Activated naive CD8-positive, alpha-beta T cell treated with anti-CD3 and anti-CD28 coated beads, Interleukin-2, amount 10 ng/mL, durations not matched to agents 7 days and 5 days (primary cell): ENCODE data around the gene CARD19. TPM values are rescaled to one million over a fixed set of nuclear protein-coding genes. Genes with fewer than 3 reads are reported as not detected.
A peak's percentile ranks its signal among the peaks of the same experiment; 100 is the strongest.

Experiments
- ATAC-seq: fragments of 150-1000 bp; cut with Tn5 transposase; one replicate; pipeline ENCODE4 v1.10.0; 2021; ENCODE audit warnings: low read depth, moderate library complexity
- POLR2A ChIA-PET: fragments of 350-600 bp; sonication (Branson Sonifier 250); formaldehyde crosslinking; loops from one replicate; lab custom pipeline; 2021; ENCODE audit warnings: antibody characterized with exemption; lab: Charles Lee
- DNase-seq: peaks from one replicate; pipeline ENCODE4 v3.0.0; 2021
- H3K27ac Mint-ChIP-seq: one replicate; pipeline ENCODE4 v1.8.0; 2022; ENCODE audit warnings: mild to moderate bottlenecking, mixed read lengths
- H3K27me3 Mint-ChIP-seq: one replicate; pipeline ENCODE4 v1.8.0; 2022; ENCODE audit warnings: mild to moderate bottlenecking, moderate library complexity, mixed read lengths
- H3K36me3 Mint-ChIP-seq: one replicate; pipeline ENCODE4 v1.8.0; 2021; ENCODE audit warnings: mild to moderate bottlenecking, mixed read lengths
- H3K4me1 Mint-ChIP-seq: one replicate; pipeline ENCODE4 v1.8.0; 2021; ENCODE audit warnings: mixed read lengths
- H3K4me3 Mint-ChIP-seq: one replicate; pipeline ENCODE4 v1.8.0; 2022; ENCODE audit warnings: mild to moderate bottlenecking, moderate library complexity, mixed read lengths
- H3K9me3 Mint-ChIP-seq: one replicate; pipeline ENCODE4 v1.8.0; 2021; ENCODE audit warnings: mixed read lengths
- total RNA-seq, 2 experiments: library from RNA; stranded (reverse); gene quantifications; one replicate each; pipeline ENCODE4 v1.2.3, GENCODE V29; 2021

The CARD19 gene
- total RNA-seq, 2 experiments from 2014 or later: 68.1 to 68.2 TPM

DNA sequence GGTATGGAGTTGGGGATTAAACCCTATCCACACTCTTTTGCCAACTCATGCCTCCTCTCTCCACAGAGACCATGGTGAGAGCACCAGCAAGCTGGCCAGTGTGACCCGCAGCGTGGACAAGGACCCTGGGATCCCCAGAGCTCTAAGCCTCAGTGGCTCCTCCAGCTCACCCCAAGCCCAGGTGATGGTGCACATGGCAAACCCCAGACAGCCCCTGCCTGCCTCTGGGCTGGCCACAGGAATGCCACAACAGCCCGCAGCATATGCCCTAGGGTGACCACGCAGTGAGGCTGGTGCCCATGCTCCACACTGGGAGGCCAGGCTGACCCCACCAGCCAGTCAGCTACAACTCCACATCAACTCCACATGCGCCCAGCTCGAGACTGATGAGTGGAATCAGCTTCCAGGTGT, 11.5 kb upstream of the CARD19 start:
- Mint-ChIP-seq H3K27me3 (no peaks in the 10 kb centered on the region), H3K27ac (no peak overlapping the region)
- DNase-seq: no peak

DNA sequence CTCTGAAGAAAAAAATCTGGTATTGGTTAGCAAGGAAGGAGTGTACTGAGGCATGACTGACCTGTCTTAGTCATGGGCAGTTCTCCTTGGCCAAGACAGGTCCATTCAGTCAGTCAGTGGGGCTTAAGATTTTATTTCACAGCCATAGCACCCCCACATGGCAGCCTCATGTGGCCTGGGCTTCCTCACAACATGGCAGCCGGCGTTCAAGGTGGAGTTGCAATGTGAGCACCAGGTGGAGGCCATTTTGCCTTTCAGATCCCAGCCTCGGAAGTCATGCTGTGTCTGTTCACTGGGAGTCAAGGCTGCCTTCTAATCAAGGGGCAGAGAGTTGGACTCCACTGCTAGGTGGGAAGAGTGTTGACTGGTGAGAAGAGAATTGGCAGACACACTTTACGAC, 10.3 kb upstream of the CARD19 start:
- H3K9me3 Mint-ChIP-seq: peaks cover 3% of the 10 kb centered on the region
- no peaks in the 10 kb centered on the region for H3K27me3 Mint-ChIP-seq
- no peak for ATAC-seq
- peaks cover 23% of the 10 kb centered on the region for H3K4me1 Mint-ChIP-seq
- no peak overlapping the region for H3K4me3 Mint-ChIP-seq
- POLR2A ChIA-PET: interaction anchor here (0.9 to 2.0 kb wide), 4 partner anchors 9 to 122 kb away, joined by 4 to 11 read pairs (median 8); partner anchors contain the start of gene CARD19
- peaks cover 57% of the 10 kb centered on the region for H3K36me3 Mint-ChIP-seq
- peak overlapping the region; percentile 30 for H3K27ac Mint-ChIP-seq
- DNase-seq: no peak

More for the DNA sequence above, 11.5 kb upstream of the CARD19 start:
- no peaks in the 10 kb centered on the region for H3K9me3 Mint-ChIP-seq
- peaks cover 54% of the 10 kb centered on the region for H3K36me3 Mint-ChIP-seq
- POLR2A ChIA-PET: interaction anchor here (0.7 to 3.9 kb wide), 6 partner anchors 9 to 120 kb away, joined by 3 to 18 read pairs (median 7); partner anchors contain the start of gene CARD19
- no peak overlapping the region for H3K4me3 Mint-ChIP-seq
- peaks cover 26% of the 10 kb centered on the region for H3K4me1 Mint-ChIP-seq
- ATAC-seq: no peak

DNA sequence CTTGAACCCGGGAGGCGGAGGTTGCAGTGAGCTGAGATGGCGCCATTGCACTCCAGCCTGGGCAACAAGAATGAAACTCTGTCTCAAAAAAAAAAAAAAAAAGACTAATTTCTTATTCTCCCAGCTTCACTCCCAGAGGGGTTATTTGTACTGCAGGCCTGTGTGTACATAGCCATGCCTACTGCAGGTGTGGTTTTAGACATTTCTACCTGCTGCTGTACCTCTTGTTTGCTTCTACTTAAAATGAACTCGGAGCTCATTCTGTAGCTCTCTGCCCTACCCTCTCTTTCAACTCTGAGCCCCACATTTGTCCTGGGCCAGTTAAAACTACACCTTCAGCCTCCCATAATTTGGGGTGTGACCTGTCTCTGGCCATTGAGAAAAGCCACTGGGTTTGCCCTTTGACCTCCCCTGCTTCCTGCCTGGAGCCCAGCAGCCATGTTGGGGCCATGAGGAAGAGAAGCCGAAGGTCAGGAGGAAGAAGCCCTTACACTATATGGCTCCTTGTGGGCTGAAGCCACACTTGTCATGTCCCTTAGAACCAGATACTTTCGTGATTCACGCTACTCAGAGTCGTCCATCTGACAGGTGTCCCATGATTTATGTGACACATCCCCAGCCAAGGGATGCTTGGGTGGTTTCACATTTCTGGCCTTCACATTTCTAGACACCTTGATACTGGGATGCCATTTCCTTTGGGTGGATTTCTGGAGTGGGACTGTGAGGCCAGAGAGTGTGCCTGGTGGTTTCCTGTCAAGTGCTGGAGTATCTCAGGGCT, 9.4 kb upstream of the CARD19 start:
- no peak for DNase-seq
- Mint-ChIP-seq H3K27me3 (no peaks in the 10 kb centered on the region), H3K27ac (no peak overlapping the region), H3K36me3 (peaks cover 60% of the 10 kb centered on the region), H3K9me3 (peaks cover 7% of the 10 kb centered on the region), H3K4me1 (peaks cover 30% of the 10 kb centered on the region), H3K4me3 (no peak overlapping the region)
- POLR2A ChIA-PET: interaction anchor here (1.0 to 1.3 kb wide), 2 partner anchors 9 to 22 kb away, joined by 3 to 5 read pairs; no protein-coding TSS in a partner anchor
- ATAC-seq: no peak

DNA sequence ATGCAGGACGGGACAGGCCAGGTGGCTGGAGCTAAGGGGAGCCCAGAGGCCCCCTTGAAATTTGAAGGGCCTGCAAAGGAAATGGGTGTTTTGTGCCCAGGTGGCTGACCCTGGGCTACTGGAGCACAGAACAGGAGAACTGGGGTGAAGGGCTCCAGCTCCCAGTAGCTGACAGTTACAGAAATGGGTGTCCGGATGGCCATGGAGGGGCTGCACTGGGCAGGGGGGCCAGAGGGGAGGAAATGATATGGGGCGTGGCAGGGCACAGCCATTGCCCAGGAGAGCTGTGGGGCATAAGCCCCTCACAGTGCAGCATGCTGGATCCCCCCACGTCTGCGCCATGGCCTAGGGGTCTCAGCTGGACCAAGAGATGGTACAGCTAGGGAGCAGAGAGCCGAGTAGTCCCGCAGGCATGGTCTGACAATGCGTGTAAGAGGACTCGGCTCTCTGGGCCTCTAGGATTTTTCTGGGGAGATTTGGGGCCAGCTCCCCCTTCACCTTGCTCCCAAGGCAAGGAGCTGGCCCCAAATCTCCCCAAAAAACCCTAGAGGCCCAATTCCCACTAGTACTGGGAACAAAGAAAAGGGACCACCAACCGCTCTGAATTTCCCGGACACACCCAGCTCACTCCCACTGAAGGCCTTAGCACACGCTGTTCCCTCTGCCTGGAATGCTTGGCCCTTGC, 7.9 kb upstream of the CARD19 start:
- H3K36me3 Mint-ChIP-seq: peaks cover 57% of the 10 kb centered on the region
- ATAC-seq: no peak
- no peak for DNase-seq
- peak overlapping the region; percentile 36 for H3K27ac Mint-ChIP-seq
- peaks cover 37% of the 10 kb centered on the region for H3K4me1 Mint-ChIP-seq
- POLR2A ChIA-PET: interaction anchor here (1.4 kb wide), 1 partner anchor 24 kb away, joined by 5 read pairs; no protein-coding TSS in a partner anchor
- H3K9me3 Mint-ChIP-seq: peaks cover 7% of the 10 kb centered on the region
- H3K27me3 Mint-ChIP-seq: no peaks in the 10 kb centered on the region
- H3K4me3 Mint-ChIP-seq: no peak overlapping the region

DNA sequence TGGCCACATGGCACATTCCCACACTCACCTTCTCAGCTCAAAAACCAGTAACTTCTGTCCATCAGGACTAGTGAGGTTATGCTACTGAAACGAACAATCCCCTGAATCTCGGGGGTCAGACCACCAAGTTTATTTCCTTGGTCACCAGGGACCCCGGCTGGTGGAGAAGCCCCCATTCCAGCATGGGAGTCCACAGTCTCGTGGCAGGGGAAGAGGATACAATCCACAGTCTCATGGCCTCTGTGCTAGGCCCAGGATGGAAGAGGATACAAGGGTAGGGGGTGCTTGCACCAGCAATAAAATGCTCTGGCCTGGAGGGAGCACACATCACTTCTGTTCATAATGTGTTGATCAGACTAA, 7.4 kb upstream of the CARD19 start:
- peak; percentile 16 for DNase-seq
- POLR2A ChIA-PET: interaction anchor here (1.2 to 1.4 kb wide), 2 partner anchors 22 to 24 kb away, joined by 4 to 5 read pairs; no protein-coding TSS in a partner anchor
- peaks cover 39% of the 10 kb centered on the region for H3K4me1 Mint-ChIP-seq
- peak overlapping the region; percentile 36 for H3K27ac Mint-ChIP-seq
- peaks cover 7% of the 10 kb centered on the region for H3K9me3 Mint-ChIP-seq
- no peaks in the 10 kb centered on the region for H3K27me3 Mint-ChIP-seq
- H3K4me3 Mint-ChIP-seq: no peak overlapping the region
- ATAC-seq: no peak
- H3K36me3 Mint-ChIP-seq: peaks cover 54% of the 10 kb centered on the region

DNA sequence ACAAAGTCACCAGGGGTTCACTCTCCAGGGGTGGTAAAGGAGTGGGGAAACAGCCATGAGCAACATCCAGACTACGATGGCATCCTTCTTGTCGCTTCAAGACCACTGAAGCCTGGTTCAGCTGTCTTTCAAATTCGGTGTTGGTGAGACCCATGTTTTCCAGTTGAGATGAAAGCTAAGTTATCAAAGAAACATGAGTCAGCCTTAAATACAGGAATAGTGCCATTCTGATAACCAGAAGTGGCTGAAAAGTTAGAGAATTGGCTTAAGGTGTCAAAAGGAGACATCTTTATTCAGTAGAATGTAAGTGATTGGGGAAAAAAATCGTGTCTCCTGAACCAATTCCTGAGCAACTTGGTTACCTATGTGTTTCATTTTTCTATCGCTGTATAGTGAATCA, 7.0 kb upstream of the CARD19 start:
- Mint-ChIP-seq H3K27ac (no peak overlapping the region), H3K4me3 (no peak overlapping the region), H3K9me3 (peaks cover 7% of the 10 kb centered on the region), H3K36me3 (peaks cover 52% of the 10 kb centered on the region), H3K27me3 (no peaks in the 10 kb centered on the region), H3K4me1 (peaks cover 40% of the 10 kb centered on the region)
- DNase-seq (no peak), ATAC-seq (no peak)
- POLR2A ChIA-PET: interaction anchor here (1.1 to 1.2 kb wide), 2 partner anchors 23 to 26 kb away, joined by 3 to 4 read pairs; no protein-coding TSS in a partner anchor

DNA sequence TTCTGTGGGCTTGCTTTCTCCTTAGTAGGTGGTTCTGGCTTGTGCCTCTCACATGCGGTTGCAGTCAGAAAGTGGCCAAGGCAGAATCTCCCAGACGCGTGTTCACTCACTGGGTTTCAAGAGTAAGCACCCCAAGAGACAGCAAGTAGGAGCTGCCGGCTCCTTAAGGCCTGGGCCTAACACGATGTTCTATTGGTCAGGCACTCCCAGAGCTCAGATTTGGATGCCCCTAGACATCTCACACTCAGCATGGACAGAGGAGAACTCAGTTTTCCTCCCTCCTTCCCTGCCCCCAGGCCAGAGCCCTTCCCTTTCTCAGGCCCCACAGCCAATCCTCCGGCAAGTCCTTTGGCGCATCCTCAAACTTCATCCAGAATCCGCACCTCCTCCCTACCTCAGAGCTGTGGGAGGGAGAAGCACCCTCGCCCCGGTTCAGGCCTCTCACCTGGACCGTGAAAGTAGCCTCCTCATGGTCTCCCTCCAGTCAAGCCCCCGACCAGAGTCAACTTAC, 6.5 kb upstream of the CARD19 start:
- ATAC-seq (no peak), DNase-seq (peak; percentile 19)
- H3K27ac Mint-ChIP-seq: peak overlapping the region; percentile 8
- no peaks in the 10 kb centered on the region for H3K27me3 Mint-ChIP-seq
- H3K4me3 Mint-ChIP-seq: no peak overlapping the region
- peaks cover 7% of the 10 kb centered on the region for H3K9me3 Mint-ChIP-seq
- POLR2A ChIA-PET: interaction anchor here (1.1 to 1.2 kb wide), 2 partner anchors 23 to 27 kb away, joined by 3 to 4 read pairs; no protein-coding TSS in a partner anchor
- H3K36me3 Mint-ChIP-seq: peaks cover 52% of the 10 kb centered on the region
- H3K4me1 Mint-ChIP-seq: peaks cover 44% of the 10 kb centered on the region

DNA sequence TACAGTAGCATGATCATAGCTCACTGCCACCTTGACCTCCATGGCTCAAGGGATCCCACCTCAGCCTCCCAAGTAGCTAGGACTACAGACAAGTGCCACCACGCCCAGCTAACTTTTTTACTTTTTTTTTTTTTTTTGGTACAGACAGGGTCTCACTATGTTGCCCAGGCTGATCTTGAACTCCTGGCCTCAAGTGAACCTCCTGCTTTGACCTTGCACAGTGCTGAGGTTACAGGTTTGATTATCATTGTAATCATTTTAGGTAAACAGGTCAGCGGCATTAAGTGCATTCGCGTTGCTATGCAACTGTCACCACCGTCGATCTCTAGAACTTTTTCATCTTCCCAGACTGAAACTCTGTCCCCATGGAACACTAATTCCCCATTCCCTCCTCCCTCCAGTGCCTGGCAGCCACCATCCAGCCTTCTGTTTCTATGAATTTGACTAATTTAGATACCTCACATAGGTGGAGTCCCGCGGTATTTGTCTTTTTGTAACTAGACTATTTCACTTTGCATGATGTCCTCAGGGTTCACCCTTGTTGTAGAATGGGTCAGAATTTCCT, 5.8 kb upstream of the CARD19 start:
- DNase-seq (peak; percentile 15), ATAC-seq (no peak)
- peaks cover 48% of the 10 kb centered on the region for H3K36me3 Mint-ChIP-seq
- H3K4me1 Mint-ChIP-seq: peaks cover 49% of the 10 kb centered on the region
- no peaks in the 10 kb centered on the region for H3K27me3 Mint-ChIP-seq
- POLR2A ChIA-PET: interaction anchor here (1.1 to 1.2 kb wide), 2 partner anchors 24 to 27 kb away, joined by 3 to 4 read pairs; no protein-coding TSS in a partner anchor
- no peak overlapping the region for H3K4me3 Mint-ChIP-seq
- H3K27ac Mint-ChIP-seq: no peak overlapping the region
- H3K9me3 Mint-ChIP-seq: peaks cover 7% of the 10 kb centered on the region

GRCh38 chr9:93091056-93091452, 5.0 kb upstream of the CARD19 start:
- no peak overlapping the region for H3K4me3 Mint-ChIP-seq
- H3K27ac Mint-ChIP-seq: peak overlapping the region; percentile 59
- POLR2A ChIA-PET: no interaction called here
- H3K27me3 Mint-ChIP-seq: no peaks in the 10 kb centered on the region
- H3K9me3 Mint-ChIP-seq: peaks cover 7% of the 10 kb centered on the region
- DNase-seq (no peak), ATAC-seq (no peak)
- peaks cover 45% of the 10 kb centered on the region for H3K4me1 Mint-ChIP-seq
- peaks cover 40% of the 10 kb centered on the region for H3K36me3 Mint-ChIP-seq

DNA sequence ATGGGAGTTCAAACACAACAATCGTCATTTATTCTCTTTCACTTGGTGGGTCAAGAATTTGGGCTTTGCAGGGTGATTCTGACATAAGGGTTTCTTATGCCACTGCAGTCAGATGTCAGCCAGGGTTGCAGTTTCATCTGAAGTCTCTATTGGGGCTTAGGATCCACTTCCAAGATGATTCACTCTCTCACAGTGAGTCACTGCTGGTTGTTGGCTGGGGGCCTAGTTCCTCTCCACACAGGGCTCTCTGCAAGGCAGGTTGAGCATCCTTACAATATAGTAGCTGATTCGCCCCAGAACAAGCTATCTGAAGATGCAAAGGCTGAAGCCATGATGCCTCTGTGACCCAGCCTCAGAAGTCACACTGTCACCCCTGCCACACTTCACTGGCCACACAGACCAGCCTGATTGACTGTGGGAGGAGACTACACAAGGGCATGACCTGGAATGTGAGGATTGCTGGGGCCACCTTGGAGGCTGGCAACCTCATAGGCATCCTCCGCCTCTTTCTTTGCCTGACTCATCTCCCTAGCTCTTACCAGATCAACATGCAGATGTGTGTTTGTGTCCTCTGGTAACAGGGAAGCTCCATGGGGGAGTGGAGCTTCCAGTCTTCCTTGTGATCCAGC, 4.5 kb upstream of the CARD19 start:
- ATAC-seq: no peak
- H3K27ac Mint-ChIP-seq: peak overlapping the region; percentile 59
- no peaks in the 10 kb centered on the region for H3K27me3 Mint-ChIP-seq
- DNase-seq: no peak
- H3K9me3 Mint-ChIP-seq: peaks cover 7% of the 10 kb centered on the region
- no peak overlapping the region for H3K4me3 Mint-ChIP-seq
- peaks cover 43% of the 10 kb centered on the region for H3K4me1 Mint-ChIP-seq
- peaks cover 38% of the 10 kb centered on the region for H3K36me3 Mint-ChIP-seq
- POLR2A ChIA-PET: interaction anchor here (2.5 kb wide), 1 partner anchor 27 kb away, joined by 9 read pairs; no protein-coding TSS in a partner anchor

GRCh38 chr9:93092251-93092991, 3.6 kb upstream of the CARD19 start:
- Mint-ChIP-seq H3K4me1 (peaks cover 45% of the 10 kb centered on the region), H3K27me3 (no peaks in the 10 kb centered on the region), H3K27ac (peak overlapping the region; percentile 99), H3K4me3 (no peak overlapping the region), H3K36me3 (peaks cover 32% of the 10 kb centered on the region), H3K9me3 (peaks cover 7% of the 10 kb centered on the region)
- DNase-seq (no peak), ATAC-seq (no peak)
- POLR2A ChIA-PET: interaction anchor here (0.6 to 2.5 kb wide), 4 partner anchors 8 to 977 kb away, joined by 3 to 9 read pairs (median 4); partner anchors contain the start of gene SPTLC1
